ENCODE data around the gene NTS.

NTS gene

GRCh38 chr12:85834378-85834777 lies 39.7 kb upstream of the NTS start:
- H4K20me1 ChIP-seq (ENCODE audit: insufficient read depth, low read length, poor library complexity, severe bottlenecking), result no peaks in the 10 kb centered on the region
- no peak overlapping the region for H3K4me3 ChIP-seq (ENCODE audit: low read length, poor library complexity, severe bottlenecking)
- H3K9me2 ChIP-seq (replicated peaks; ENCODE audit: low read depth, low read length), result no peaks in the 10 kb centered on the region
- H3K4me1 ChIP-seq (ENCODE audit: insufficient read depth, low read length, poor library complexity, severe bottlenecking), result no peaks in the 10 kb centered on the region
- H3K79me2 ChIP-seq (ENCODE audit: insufficient read depth, low read length), result no peaks in the 10 kb centered on the region
- no peak overlapping the region for H2AFZ ChIP-seq (ENCODE audit: low read length)
- H3K36me3 ChIP-seq (ENCODE audit: insufficient read depth, low read length), result no peaks in the 10 kb centered on the region
- H3K9ac ChIP-seq (ENCODE audit: low read depth, low read length, poor library complexity, severe bottlenecking), result no peak overlapping the region
- no peaks in the 10 kb centered on the region for H3F3A ChIP-seq (ENCODE audit: low read depth)
- no peak for TF ChIP-seq EZH2phosphoT487 (IDR thresholded peaks at IDR 0.05; ENCODE audit: borderline replicate concordance)
- TF ChIP-seq CTCF (conservative IDR thresholded peaks at IDR 0.05; ENCODE audit: low read length), result no peak
- no peaks in the 10 kb centered on the region for H3K9me3 ChIP-seq (ENCODE audit: insufficient read depth, low read depth, low read length)
- H3K4me2 ChIP-seq (ENCODE audit: low read depth, low read length, poor library complexity, severe bottlenecking), result no peak overlapping the region
- H3K27me3 ChIP-seq (ENCODE audit: insufficient read depth, low read length, poor library complexity, severe bottlenecking), result no peaks in the 10 kb centered on the region

- Histone ChIP-seq H3K4me1 (ENCODE audit: insufficient read depth, low read length, poor library complexity, severe bottlenecking) (no peaks in the 10 kb centered on the region), H3K9me2 (replicated peaks; ENCODE audit: low read depth, low read length) (no peaks in the 10 kb centered on the region), H3K79me2 (ENCODE audit: insufficient read depth, low read length) (no peaks in the 10 kb centered on the region), H3K27me3 (ENCODE audit: insufficient read depth, low read length, poor library complexity, severe bottlenecking) (no peaks in the 10 kb centered on the region), H3K36me3 (ENCODE audit: insufficient read depth, low read length) (no peaks in the 10 kb centered on the region), H3K4me2 (ENCODE audit: low read depth, low read length, poor library complexity, severe bottlenecking) (no peak overlapping the region), H3K9ac (ENCODE audit: low read depth, low read length, poor library complexity, severe bottlenecking) (no peak overlapping the region), H3F3A (ENCODE audit: low read depth) (no peaks in the 10 kb centered on the region), H2AFZ (ENCODE audit: low read length) (no peak overlapping the region), H3K9me3 (ENCODE audit: insufficient read depth, low read depth, low read length) (no peaks in the 10 kb centered on the region), H4K20me1 (ENCODE audit: insufficient read depth, low read length, poor library complexity, severe bottlenecking) (no peaks in the 10 kb centered on the region), H3K4me3 (ENCODE audit: low read length, poor library complexity, severe bottlenecking) (no peak overlapping the region)
- TF ChIP-seq EZH2phosphoT487 (IDR thresholded peaks at IDR 0.05; ENCODE audit: borderline replicate concordance), result no peak
- TF ChIP-seq CTCF (conservative IDR thresholded peaks at IDR 0.05; ENCODE audit: low read length), result no peak
Observed at GRCh38 chr12:85835426-85836196, 38.5 kb upstream of the NTS start.

- Histone ChIP-seq H4K20me1 (ENCODE audit: insufficient read depth, low read length, poor library complexity, severe bottlenecking) (no peaks in the 10 kb centered on the region), H3K9me3 (ENCODE audit: insufficient read depth, low read depth, low read length) (no peaks in the 10 kb centered on the region), H3K9ac (ENCODE audit: low read depth, low read length, poor library complexity, severe bottlenecking) (no peak within 1 kb of the TSS), H3K36me3 (ENCODE audit: insufficient read depth, low read length) (no peaks in the 10 kb centered on the region), H2AFZ (ENCODE audit: low read length) (no peak within 1 kb of the TSS), H3K79me2 (ENCODE audit: insufficient read depth, low read length) (no peaks in the 10 kb centered on the region), H3K9me2 (replicated peaks; ENCODE audit: low read depth, low read length) (no peaks in the 10 kb centered on the region), H3K4me3 (ENCODE audit: low read length, poor library complexity, severe bottlenecking) (no peak within 1 kb of the TSS), H3K27me3 (ENCODE audit: insufficient read depth, low read length, poor library complexity, severe bottlenecking) (no peaks in the 10 kb centered on the region), H3K4me2 (ENCODE audit: low read depth, low read length, poor library complexity, severe bottlenecking) (no peak within 1 kb of the TSS), H3F3A (ENCODE audit: low read depth) (no peaks in the 10 kb centered on the region), H3K4me1 (ENCODE audit: insufficient read depth, low read length, poor library complexity, severe bottlenecking) (no peaks in the 10 kb centered on the region)
- no peak for TF ChIP-seq EZH2phosphoT487 (IDR thresholded peaks at IDR 0.05; ENCODE audit: borderline replicate concordance)
- TF ChIP-seq CTCF (conservative IDR thresholded peaks at IDR 0.05; ENCODE audit: low read length), result no peak
Observed at GRCh38 chr12:85836197-85837090, 37.7 kb upstream of the NTS start, which contains the start of gene RASSF9. Gene RASSF9 (minus strand): TSS chr12:85836409. CDS start chr12:85836201, 208 bp downstream.
